ENCODE data around the gene KRT33A. TPM values are rescaled to one million over a fixed set of nuclear protein-coding genes. Genes with fewer than 3 reads are reported as not detected.

KRT33A gene
- total RNA-seq, 1 experiment from 2014 or later, result not detected

- no TSS peak for BruUV-seq (replicated peaks)
- Mint-ChIP-seq H3K4me3 (ENCODE audit: unreplicated experiment) (no peak within 1 kb of the TSS), H3K4me1 (ENCODE audit: insufficient read depth, unreplicated experiment) (no peaks in the 10 kb centered on the region), H3K27me3 (ENCODE audit: insufficient read depth, unreplicated experiment) (peaks cover 46% of the 10 kb centered on the region), H3K36me3 (ENCODE audit: insufficient read depth, unreplicated experiment) (no peaks in the 10 kb centered on the region), H3K27ac (ENCODE audit: low read depth, unreplicated experiment) (no peak within 1 kb of the TSS), H3K9me3 (ENCODE audit: unreplicated experiment) (no peaks in the 10 kb centered on the region)
- ChIA-PET POLR2A (interaction anchor here (0.6 to 0.7 kb wide), 3 partner anchors 239 to 662 kb away, joined by 3 to 5 read pairs (median 3); no protein-coding TSS in a partner anchor), CTCF (no interaction called here)
- TF ChIP-seq CTCF (IDR thresholded peaks at IDR 0.05; ENCODE audit: unreplicated experiment), result no peak
- DNase-seq (ENCODE audit: unreplicated experiment), result no peak
- intact Hi-C loops (cut with micrococcal nuclease), result no loop called here
Observed at GRCh38 chr17:41308918-41309359, 41.7 kb downstream of the KRT33A start, which contains the start of gene KRTAP16-1. Gene KRTAP16-1, minus strand, starts transcription at chr17:41309309. Its CDS starts 56 bp downstream, at chr17:41309253.

- TF ChIP-seq CTCF (IDR thresholded peaks at IDR 0.05; ENCODE audit: unreplicated experiment), result no peak
- Mint-ChIP-seq H3K9me3 (ENCODE audit: unreplicated experiment) (no peaks in the 10 kb centered on the region), H3K27me3 (ENCODE audit: insufficient read depth, unreplicated experiment) (peaks cover 46% of the 10 kb centered on the region), H3K4me3 (ENCODE audit: unreplicated experiment) (no peak overlapping the region), H3K27ac (ENCODE audit: low read depth, unreplicated experiment) (no peak overlapping the region), H3K36me3 (ENCODE audit: insufficient read depth, unreplicated experiment) (no peaks in the 10 kb centered on the region), H3K4me1 (ENCODE audit: insufficient read depth, unreplicated experiment) (no peaks in the 10 kb centered on the region)
- intact Hi-C loops (cut with micrococcal nuclease), result no loop called here
- no peak for DNase-seq (ENCODE audit: unreplicated experiment)
- BruUV-seq (replicated peaks), result no TSS peak
- ChIA-PET CTCF (no interaction called here), POLR2A (interaction anchor here (0.7 kb wide), 2 partner anchors 240 to 662 kb away, joined by 3 to 5 read pairs; no protein-coding TSS in a partner anchor)
Observed at GRCh38 chr17:41308251-41308917, 42.2 kb downstream of the KRT33A start.

GRCh38 chr17:41307647-41308046 is 43.0 kb downstream of the KRT33A start:
- intact Hi-C loops (cut with micrococcal nuclease), result no loop called here
- no TSS peak for BruUV-seq (replicated peaks)
- no peaks in the 10 kb centered on the region for H3K9me3 Mint-ChIP-seq (ENCODE audit: unreplicated experiment)
- H3K4me1 Mint-ChIP-seq (ENCODE audit: insufficient read depth, unreplicated experiment), result no peaks in the 10 kb centered on the region
- no peak overlapping the region for H3K27ac Mint-ChIP-seq (ENCODE audit: low read depth, unreplicated experiment)
- peaks cover 46% of the 10 kb centered on the region for H3K27me3 Mint-ChIP-seq (ENCODE audit: insufficient read depth, unreplicated experiment)
- TF ChIP-seq CTCF (IDR thresholded peaks at IDR 0.05; ENCODE audit: unreplicated experiment), result no peak
- CTCF ChIA-PET, result interaction anchor here (0.6 to 1.1 kb wide), 2 partner anchors 15 to 241 kb away, joined by 3 to 4 read pairs; no protein-coding TSS in a partner anchor
- H3K4me3 Mint-ChIP-seq (ENCODE audit: unreplicated experiment), result no peak overlapping the region
- H3K36me3 Mint-ChIP-seq (ENCODE audit: insufficient read depth, unreplicated experiment), result no peaks in the 10 kb centered on the region
- POLR2A ChIA-PET, result no interaction called here
- no peak for DNase-seq (ENCODE audit: unreplicated experiment)

GRCh38 chr17:41304091-41304490 is 46.5 kb downstream of the KRT33A start:
- no TSS peak for BruUV-seq (replicated peaks)
- Mint-ChIP-seq H3K4me1 (ENCODE audit: insufficient read depth, unreplicated experiment) (peaks cover 16% of the 10 kb centered on the region), H3K36me3 (ENCODE audit: insufficient read depth, unreplicated experiment) (no peaks in the 10 kb centered on the region), H3K9me3 (ENCODE audit: unreplicated experiment) (no peaks in the 10 kb centered on the region), H3K27ac (ENCODE audit: low read depth, unreplicated experiment) (no peak overlapping the region), H3K4me3 (ENCODE audit: unreplicated experiment) (no peak overlapping the region), H3K27me3 (ENCODE audit: insufficient read depth, unreplicated experiment) (peaks cover 16% of the 10 kb centered on the region)
- ChIA-PET POLR2A (no interaction called here), CTCF (interaction anchor here (0.5 to 1.4 kb wide), 2 partner anchors 19 to 392 kb away, joined by 3 read pairs; no protein-coding TSS in a partner anchor)
- intact Hi-C loops (cut with micrococcal nuclease), result no loop called here
- TF ChIP-seq CTCF (IDR thresholded peaks at IDR 0.05; ENCODE audit: unreplicated experiment), result no peak
- no peak for DNase-seq (ENCODE audit: unreplicated experiment)
